ENCODE results near the gene FOXO1. TPM values are rescaled to one million over a fixed set of nuclear protein-coding genes. Genes with fewer than 3 reads are reported as not detected.
A peak's percentile ranks its signal among the peaks of the same experiment; 100 is the strongest.

The FOXO1 gene
- total and polyA plus RNA-seq, 2 of the 13 experiments (the other 11 are each of a cell fraction or from before 2014, with no cell fraction given): 8.1 to 13.1 TPM

DNA sequence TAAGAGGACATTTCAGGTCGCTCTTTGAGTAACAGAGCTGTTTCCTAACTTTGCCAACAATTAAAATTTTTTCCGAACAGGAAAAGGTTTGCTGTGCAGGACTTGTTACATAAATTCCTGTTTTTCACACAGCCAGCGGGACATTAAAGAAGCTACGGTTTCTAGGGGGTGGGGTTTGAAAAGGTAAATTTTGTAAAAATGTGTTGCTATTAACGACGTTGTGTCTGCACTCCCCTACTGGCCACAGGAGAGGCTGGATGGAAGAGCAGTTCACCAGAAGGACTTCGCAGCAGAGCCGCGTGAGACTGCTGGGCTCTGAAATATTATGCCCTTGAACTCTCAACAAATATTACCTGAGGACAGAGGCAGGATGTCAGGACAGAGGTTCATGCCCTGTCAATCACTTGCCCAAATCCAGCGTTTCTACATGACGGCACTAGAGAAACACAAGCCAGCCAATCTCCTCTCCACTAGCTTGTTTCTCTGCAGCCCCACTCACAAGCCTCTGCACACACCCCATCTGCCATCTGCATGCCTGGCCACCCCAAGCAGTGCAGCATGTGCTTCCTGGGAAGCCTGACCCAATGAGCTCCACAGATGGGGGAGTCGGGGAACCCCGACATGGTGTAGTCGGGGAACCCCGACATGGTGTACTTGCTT is 102.0 kb downstream of the FOXO1 start (continued):
- TF ChIP-seq, protein P1, sequence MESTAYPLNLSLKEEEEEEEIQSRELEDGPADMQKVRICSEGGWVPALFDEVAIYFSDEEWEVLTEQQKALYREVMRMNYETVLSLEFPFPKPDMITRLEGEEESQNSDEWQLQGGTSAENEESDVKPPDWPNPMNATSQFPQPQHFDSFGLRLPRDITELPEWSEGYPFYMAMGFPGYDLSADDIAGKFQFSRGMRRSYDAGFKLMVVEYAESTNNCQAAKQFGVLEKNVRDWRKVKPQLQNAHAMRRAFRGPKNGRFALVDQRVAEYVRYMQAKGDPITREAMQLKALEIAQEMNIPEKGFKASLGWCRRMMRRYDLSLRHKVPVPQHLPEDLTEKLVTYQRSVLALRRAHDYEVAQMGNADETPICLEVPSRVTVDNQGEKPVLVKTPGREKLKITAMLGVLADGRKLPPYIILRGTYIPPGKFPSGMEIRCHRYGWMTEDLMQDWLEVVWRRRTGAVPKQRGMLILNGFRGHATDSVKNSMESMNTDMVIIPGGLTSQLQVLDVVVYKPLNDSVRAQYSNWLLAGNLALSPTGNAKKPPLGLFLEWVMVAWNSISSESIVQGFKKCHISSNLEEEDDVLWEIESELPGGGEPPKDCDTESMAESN (CRISPR knock-in tag; conservative IDR thresholded peaks at IDR 0.05): 0 out of 2 replicates have a peak, but pooled peaks have one; percentile 18
- TF ChIP-seq, protein P2, sequence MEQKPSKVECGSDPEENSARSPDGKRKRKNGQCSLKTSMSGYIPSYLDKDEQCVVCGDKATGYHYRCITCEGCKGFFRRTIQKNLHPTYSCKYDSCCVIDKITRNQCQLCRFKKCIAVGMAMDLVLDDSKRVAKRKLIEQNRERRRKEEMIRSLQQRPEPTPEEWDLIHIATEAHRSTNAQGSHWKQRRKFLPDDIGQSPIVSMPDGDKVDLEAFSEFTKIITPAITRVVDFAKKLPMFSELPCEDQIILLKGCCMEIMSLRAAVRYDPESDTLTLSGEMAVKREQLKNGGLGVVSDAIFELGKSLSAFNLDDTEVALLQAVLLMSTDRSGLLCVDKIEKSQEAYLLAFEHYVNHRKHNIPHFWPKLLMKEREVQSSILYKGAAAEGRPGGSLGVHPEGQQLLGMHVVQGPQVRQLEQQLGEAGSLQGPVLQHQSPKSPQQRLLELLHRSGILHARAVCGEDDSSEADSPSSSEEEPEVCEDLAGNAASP (CRISPR knock-in tag; IDR thresholded peaks at IDR 0.05; ENCODE audit: borderline replicate concordance): peak; percentile 96
- TF ChIP-seq, protein P3, sequence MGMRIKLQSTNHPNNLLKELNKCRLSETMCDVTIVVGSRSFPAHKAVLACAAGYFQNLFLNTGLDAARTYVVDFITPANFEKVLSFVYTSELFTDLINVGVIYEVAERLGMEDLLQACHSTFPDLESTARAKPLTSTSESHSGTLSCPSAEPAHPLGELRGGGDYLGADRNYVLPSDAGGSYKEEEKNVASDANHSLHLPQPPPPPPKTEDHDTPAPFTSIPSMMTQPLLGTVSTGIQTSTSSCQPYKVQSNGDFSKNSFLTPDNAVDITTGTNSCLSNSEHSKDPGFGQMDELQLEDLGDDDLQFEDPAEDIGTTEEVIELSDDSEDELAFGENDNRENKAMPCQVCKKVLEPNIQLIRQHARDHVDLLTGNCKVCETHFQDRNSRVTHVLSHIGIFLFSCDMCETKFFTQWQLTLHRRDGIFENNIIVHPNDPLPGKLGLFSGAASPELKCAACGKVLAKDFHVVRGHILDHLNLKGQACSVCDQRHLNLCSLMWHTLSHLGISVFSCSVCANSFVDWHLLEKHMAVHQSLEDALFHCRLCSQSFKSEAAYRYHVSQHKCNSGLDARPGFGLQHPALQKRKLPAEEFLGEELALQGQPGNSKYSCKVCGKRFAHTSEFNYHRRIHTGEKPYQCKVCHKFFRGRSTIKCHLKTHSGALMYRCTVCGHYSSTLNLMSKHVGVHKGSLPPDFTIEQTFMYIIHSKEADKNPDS (CRISPR knock-in tag; IDR thresholded peaks at IDR 0.05): 0 out of 2 replicates have a peak, but pooled peaks have one; percentile 32
- no peak for TF ChIP-seq SOX6 (IDR thresholded peaks at IDR 0.05)
- TF ChIP-seq SOX6 (CRISPR knock-in tag; IDR thresholded peaks at IDR 0.05): peak; percentile 69; the same call in 1 of the 2 replicates
- no peak for TF ChIP-seq ATF1 (CRISPR knock-in tag; IDR thresholded peaks at IDR 0.05)
- TF ChIP-seq, protein P4, sequence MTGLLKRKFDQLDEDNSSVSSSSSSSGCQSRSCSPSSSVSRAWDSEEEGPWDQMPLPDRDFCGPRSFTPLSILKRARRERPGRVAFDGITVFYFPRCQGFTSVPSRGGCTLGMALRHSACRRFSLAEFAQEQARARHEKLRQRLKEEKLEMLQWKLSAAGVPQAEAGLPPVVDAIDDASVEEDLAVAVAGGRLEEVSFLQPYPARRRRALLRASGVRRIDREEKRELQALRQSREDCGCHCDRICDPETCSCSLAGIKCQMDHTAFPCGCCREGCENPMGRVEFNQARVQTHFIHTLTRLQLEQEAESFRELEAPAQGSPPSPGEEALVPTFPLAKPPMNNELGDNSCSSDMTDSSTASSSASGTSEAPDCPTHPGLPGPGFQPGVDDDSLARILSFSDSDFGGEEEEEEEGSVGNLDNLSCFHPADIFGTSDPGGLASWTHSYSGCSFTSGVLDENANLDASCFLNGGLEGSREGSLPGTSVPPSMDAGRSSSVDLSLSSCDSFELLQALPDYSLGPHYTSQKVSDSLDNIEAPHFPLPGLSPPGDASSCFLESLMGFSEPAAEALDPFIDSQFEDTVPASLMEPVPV (CRISPR knock-in tag; IDR thresholded peaks at IDR 0.05): no peak
- TF ChIP-seq POGZ (CRISPR knock-in tag; IDR thresholded peaks at IDR 0.05): peak; percentile 31; the same call in 1 of the 2 replicates
- TF ChIP-seq IRF2 (CRISPR knock-in tag; IDR thresholded peaks at IDR 0.05): peak; percentile 53
- no peak for TF ChIP-seq ZNF747 (CRISPR knock-in tag; IDR thresholded peaks at IDR 0.05; ENCODE audit: borderline replicate concordance)
- TF ChIP-seq NBN (conservative IDR thresholded peaks at IDR 0.05): no peak
- TF ChIP-seq ZNF317 (CRISPR knock-in tag; IDR thresholded peaks at IDR 0.05): no peak; the same call in 1 of the 2 replicates
- TF ChIP-seq STAG1 (CRISPR knock-in tag; IDR thresholded peaks at IDR 0.05): peak; percentile 56
- no peak for TF ChIP-seq MAFG (CRISPR knock-in tag; IDR thresholded peaks at IDR 0.05)
- TF ChIP-seq NR2F1 (CRISPR knock-in tag; IDR thresholded peaks at IDR 0.05): no peak
- TF ChIP-seq SALL2 (CRISPR knock-in tag; IDR thresholded peaks at IDR 0.05): 0 out of 2 replicates have a peak, but pooled peaks have one; percentile 28
- TF ChIP-seq RXRA (CRISPR knock-in tag; IDR thresholded peaks at IDR 0.05): peak; percentile 96
- no peak for TF ChIP-seq CHD4 (IDR thresholded peaks at IDR 0.05; ENCODE audit: borderline replicate concordance, low read length)
- TF ChIP-seq ZNF569 (CRISPR knock-in tag; IDR thresholded peaks at IDR 0.05; ENCODE audit: borderline replicate concordance): no peak
- TF ChIP-seq HIVEP1 (CRISPR knock-in tag; IDR thresholded peaks at IDR 0.05): no peak
- TF ChIP-seq ZNF878 (CRISPR knock-in tag; IDR thresholded peaks at IDR 0.05): no peak; the same call in 1 of the 2 replicates
- peak; percentile 62 for TF ChIP-seq FOSL2 (CRISPR knock-in tag; IDR thresholded peaks at IDR 0.05)
- TF ChIP-seq, protein P5, sequence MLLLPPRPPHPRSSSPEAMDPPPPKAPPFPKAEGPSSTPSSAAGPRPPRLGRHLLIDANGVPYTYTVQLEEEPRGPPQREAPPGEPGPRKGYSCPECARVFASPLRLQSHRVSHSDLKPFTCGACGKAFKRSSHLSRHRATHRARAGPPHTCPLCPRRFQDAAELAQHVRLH (CRISPR knock-in tag; IDR thresholded peaks at IDR 0.05; ENCODE audit: borderline replicate concordance, low read depth): peak; percentile 53; the same call in 1 of the 2 replicates
